Measurements from ENCODE around the gene C2CD2.

- no peak for TF ChIP-seq POLR2A (IDR thresholded peaks at IDR 0.05)
- TF ChIP-seq, protein P1, sequence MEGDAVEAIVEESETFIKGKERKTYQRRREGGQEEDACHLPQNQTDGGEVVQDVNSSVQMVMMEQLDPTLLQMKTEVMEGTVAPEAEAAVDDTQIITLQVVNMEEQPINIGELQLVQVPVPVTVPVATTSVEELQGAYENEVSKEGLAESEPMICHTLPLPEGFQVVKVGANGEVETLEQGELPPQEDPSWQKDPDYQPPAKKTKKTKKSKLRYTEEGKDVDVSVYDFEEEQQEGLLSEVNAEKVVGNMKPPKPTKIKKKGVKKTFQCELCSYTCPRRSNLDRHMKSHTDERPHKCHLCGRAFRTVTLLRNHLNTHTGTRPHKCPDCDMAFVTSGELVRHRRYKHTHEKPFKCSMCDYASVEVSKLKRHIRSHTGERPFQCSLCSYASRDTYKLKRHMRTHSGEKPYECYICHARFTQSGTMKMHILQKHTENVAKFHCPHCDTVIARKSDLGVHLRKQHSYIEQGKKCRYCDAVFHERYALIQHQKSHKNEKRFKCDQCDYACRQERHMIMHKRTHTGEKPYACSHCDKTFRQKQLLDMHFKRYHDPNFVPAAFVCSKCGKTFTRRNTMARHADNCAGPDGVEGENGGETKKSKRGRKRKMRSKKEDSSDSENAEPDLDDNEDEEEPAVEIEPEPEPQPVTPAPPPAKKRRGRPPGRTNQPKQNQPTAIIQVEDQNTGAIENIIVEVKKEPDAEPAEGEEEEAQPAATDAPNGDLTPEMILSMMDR (IDR thresholded peaks at IDR 0.05 in 4 of 5, conservative IDR thresholded peaks at IDR 0.05 in 1 of 5) = no peak
These were observed 76.7 kb downstream of the C2CD2 start for GRCh38 chr21:41876928-41877652.

Measured in gastrocnemius medialis (tissue), 4 donors.